ENCODE data around the gene PRRC1. TPM values are rescaled to one million over a fixed set of nuclear protein-coding genes. Genes with fewer than 3 reads are reported as not detected.

Gene PRRC1
- total and polyA plus RNA-seq, 9 of the 15 experiments (the other 6 are each of a cell fraction or from before 2014, with no cell fraction given), result 23.4 to 68.7 (median 43.9) TPM

DNA sequence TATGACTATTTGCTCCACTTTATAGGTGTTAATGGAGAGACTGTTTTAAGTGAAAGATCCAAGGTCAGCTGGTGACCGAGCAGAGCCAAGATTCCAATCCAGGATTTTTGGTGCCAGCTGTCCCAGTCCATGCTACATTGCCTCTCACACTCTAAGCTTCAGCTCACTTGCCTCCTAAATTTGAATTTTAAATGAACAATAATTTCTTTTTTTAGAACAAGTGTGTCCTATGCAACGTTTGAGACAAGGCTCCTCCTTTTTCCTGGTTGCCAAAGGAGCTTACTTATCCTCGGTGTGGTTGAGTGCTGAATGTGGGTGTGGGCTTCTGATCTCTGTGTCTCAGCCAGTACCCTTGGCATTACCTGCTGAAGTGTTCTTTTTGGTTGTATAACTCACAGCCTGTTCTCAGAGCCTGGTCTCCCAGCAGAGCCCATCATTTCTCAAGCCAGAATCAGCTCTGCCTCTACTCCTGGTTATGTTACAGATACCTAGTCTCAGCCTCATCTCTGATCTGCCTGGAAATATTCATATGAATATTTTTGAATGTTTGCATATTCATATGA, 4.0 kb upstream of the PRRC1 start:
- ChIA-PET POLR2A (no interaction called here), CTCF (ENCODE audit: low intra/inter-chr PET ratio) (no interaction called here)
- no peaks in the 10 kb centered on the region for H3K9me1 ChIP-seq (ENCODE audit: control insufficient read depth, insufficient read depth, low read length)
- H3K79me2 ChIP-seq (ENCODE audit: control insufficient read depth, insufficient read depth, low read length), result peaks cover 11% of the 10 kb centered on the region
- H4K20me1 ChIP-seq (replicated peaks; ENCODE audit: control insufficient read depth, insufficient read depth, low read length), result no peaks in the 10 kb centered on the region
- FAIRE-seq (no peak), DNase-seq (ENCODE audit: extremely low read depth in 1 of 4, low spot score in 3 of 4) (no peak), ATAC-seq (no peak)
- H3K27ac ChIP-seq (ENCODE audit: extremely low read depth, low read depth, low read length), result no peak overlapping the region
- BruUV-seq (replicated peaks), result no TSS peak
- intact Hi-C loops (cut with micrococcal nuclease) (no loop called here), in situ Hi-C loops (cut with MboI) (no loop called here)
- H3K4me3 ChIP-seq, result no peak overlapping the region
- no peaks in the 10 kb centered on the region for H3K9me3 ChIP-seq (replicated peaks; ENCODE audit: control insufficient read depth, insufficient read depth, low read depth, low read length)
- no peak overlapping the region for H2AFZ ChIP-seq (ENCODE audit: low read depth, low read length)
- H3K27me3 ChIP-seq (ENCODE audit: control insufficient read depth in 2 of 2, insufficient read depth in 2 of 2, low read length in 2 of 2), result peaks cover 0 to 5% of the 10 kb centered on the region in 2 experiments; a peak in 2 of 5 replicates
- H3K4me2 ChIP-seq (ENCODE audit: insufficient read depth, low read length), result no peak overlapping the region
- WGBS (ENCODE audit: insufficient coverage, low coverage, missing lambda C conversion rate), result 1% methylated on average over 3 of the region's 3 CpGs
- no peak overlapping the region for H3K9ac ChIP-seq (ENCODE audit: insufficient read depth in 1 of 2, low read depth in 2 of 2, low read length in 2 of 2)
- TF ChIP-seq BACH1 (tag; IDR thresholded peaks at IDR 0.05) (no peak), ZFPM2 (CRISPR knock-in tag; IDR thresholded peaks at IDR 0.05) (no peak), ZNF431 (CRISPR knock-in tag; IDR thresholded peaks at IDR 0.05) (no peak), BRD9 (IDR thresholded peaks at IDR 0.05; ENCODE audit: low read depth, partially characterized antibody) (no peak)
- peaks cover 3 to 9% of the 10 kb centered on the region in 2 experiments; a peak in 4 of 5 replicates for H3K4me1 ChIP-seq (replicated peaks in 1 of 2; ENCODE audit: control insufficient read depth in 2 of 2, insufficient read depth in 2 of 2, low read length in 2 of 2)
- no peaks in the 10 kb centered on the region for H3K36me3 ChIP-seq (ENCODE audit: control insufficient read depth, insufficient read depth, low read length)

DNA sequence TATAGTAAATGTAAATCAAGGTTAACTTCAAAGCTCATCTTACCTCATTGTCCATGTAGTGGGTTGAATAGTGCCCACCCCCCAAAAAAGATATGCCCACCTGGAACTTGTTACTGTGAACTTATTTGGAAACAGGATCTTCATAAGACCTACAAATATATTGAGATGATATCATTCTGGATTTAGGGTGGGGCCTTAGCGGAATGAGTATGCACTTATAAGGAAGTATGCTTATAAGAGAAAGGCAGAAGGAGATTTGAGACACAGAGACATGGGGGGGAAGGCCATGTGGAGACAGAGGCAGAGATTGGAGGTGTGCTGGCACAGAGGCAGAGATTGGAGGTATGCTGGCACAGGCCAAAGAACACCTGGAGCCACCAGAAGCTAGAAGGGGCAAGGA, 2.6 kb upstream of the PRRC1 start:
- no peak for DNase-seq (ENCODE audit: extremely low read depth in 1 of 4, low spot score in 3 of 4)
- BruUV-seq (replicated peaks), result no TSS peak
- ATAC-seq, result no peak
- Histone ChIP-seq H3K79me2 (ENCODE audit: control insufficient read depth, insufficient read depth, low read length) (peaks cover 24% of the 10 kb centered on the region), H3K36me3 (ENCODE audit: control insufficient read depth, insufficient read depth, low read length) (peaks cover 8% of the 10 kb centered on the region; the same call in 2 of the 3 replicates), H3K4me2 (ENCODE audit: insufficient read depth, low read length) (no peak overlapping the region), H3K9me1 (ENCODE audit: control insufficient read depth, insufficient read depth, low read length) (no peaks in the 10 kb centered on the region), H3K9ac (ENCODE audit: insufficient read depth in 1 of 2, low read depth in 2 of 2, low read length in 2 of 2) (no peak overlapping the region), H3K27me3 (ENCODE audit: control insufficient read depth in 2 of 2, insufficient read depth in 2 of 2, low read length in 2 of 2) (peaks cover 0 to 5% of the 10 kb centered on the region in 2 experiments; a peak in 2 of 5 replicates), H3K27ac (ENCODE audit: extremely low read depth, low read depth, low read length) (no peak overlapping the region), H2AFZ (ENCODE audit: low read depth, low read length) (no peak overlapping the region), H3K4me1 (replicated peaks in 1 of 2; ENCODE audit: control insufficient read depth in 2 of 2, insufficient read depth in 2 of 2, low read length in 2 of 2) (peaks cover 9 to 10% of the 10 kb centered on the region in 2 experiments; a peak in 4 of 5 replicates), H3K4me3 (no peak overlapping the region), H3K9me3 (replicated peaks; ENCODE audit: control insufficient read depth, insufficient read depth, low read depth, low read length) (no peaks in the 10 kb centered on the region), H4K20me1 (replicated peaks; ENCODE audit: control insufficient read depth, insufficient read depth, low read length) (no peaks in the 10 kb centered on the region)
- CTCF ChIA-PET (ENCODE audit: low intra/inter-chr PET ratio), result no interaction called here
- intact Hi-C loops (cut with micrococcal nuclease), result no loop called here
- FAIRE-seq, result no peak
- WGBS (ENCODE audit: insufficient coverage, low coverage, missing lambda C conversion rate), result 33% methylated on average over 1 of the region's 1 CpG
- in situ Hi-C loops (cut with MboI), result no loop called here
- POLR2A ChIA-PET, result interaction anchor here (0.6 kb wide), 1 partner anchor 475 kb away, joined by 3 read pairs; no protein-coding TSS in a partner anchor
- TF ChIP-seq, protein P1, sequence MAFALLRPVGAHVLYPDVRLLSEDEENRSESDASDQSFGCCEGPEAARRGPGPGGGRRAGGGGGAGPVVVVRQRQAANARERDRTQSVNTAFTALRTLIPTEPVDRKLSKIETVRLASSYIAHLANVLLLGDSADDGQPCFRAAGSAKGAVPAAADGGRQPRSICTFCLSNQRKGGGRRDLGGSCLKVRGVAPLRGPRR (CRISPR knock-in tag; IDR thresholded peaks at IDR 0.05), result no peak
- TF ChIP-seq GATA2 (CRISPR knock-in tag; IDR thresholded peaks at IDR 0.05), result no peak
- TF ChIP-seq, protein P2, sequence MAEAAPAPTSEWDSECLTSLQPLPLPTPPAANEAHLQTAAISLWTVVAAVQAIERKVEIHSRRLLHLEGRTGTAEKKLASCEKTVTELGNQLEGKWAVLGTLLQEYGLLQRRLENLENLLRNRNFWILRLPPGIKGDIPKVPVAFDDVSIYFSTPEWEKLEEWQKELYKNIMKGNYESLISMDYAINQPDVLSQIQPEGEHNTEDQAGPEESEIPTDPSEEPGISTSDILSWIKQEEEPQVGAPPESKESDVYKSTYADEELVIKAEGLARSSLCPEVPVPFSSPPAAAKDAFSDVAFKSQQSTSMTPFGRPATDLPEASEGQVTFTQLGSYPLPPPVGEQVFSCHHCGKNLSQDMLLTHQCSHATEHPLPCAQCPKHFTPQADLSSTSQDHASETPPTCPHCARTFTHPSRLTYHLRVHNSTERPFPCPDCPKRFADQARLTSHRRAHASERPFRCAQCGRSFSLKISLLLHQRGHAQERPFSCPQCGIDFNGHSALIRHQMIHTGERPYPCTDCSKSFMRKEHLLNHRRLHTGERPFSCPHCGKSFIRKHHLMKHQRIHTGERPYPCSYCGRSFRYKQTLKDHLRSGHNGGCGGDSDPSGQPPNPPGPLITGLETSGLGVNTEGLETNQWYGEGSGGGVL (CRISPR knock-in tag; IDR thresholded peaks at IDR 0.05), result no peak
- TF ChIP-seq, protein P3, sequence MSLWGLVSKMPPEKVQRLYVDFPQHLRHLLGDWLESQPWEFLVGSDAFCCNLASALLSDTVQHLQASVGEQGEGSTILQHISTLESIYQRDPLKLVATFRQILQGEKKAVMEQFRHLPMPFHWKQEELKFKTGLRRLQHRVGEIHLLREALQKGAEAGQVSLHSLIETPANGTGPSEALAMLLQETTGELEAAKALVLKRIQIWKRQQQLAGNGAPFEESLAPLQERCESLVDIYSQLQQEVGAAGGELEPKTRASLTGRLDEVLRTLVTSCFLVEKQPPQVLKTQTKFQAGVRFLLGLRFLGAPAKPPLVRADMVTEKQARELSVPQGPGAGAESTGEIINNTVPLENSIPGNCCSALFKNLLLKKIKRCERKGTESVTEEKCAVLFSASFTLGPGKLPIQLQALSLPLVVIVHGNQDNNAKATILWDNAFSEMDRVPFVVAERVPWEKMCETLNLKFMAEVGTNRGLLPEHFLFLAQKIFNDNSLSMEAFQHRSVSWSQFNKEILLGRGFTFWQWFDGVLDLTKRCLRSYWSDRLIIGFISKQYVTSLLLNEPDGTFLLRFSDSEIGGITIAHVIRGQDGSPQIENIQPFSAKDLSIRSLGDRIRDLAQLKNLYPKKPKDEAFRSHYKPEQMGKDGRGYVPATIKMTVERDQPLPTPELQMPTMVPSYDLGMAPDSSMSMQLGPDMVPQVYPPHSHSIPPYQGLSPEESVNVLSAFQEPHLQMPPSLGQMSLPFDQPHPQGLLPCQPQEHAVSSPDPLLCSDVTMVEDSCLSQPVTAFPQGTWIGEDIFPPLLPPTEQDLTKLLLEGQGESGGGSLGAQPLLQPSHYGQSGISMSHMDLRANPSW (CRISPR knock-in tag; IDR thresholded peaks at IDR 0.05), result no peak
- TF ChIP-seq TAL1 (IDR thresholded peaks at IDR 0.05), result no peak
- TF ChIP-seq MXI1 (IDR thresholded peaks at IDR 0.05; ENCODE audit: low read depth, low read length), result no peak
- TF ChIP-seq GTF2E2 (tag; IDR thresholded peaks at IDR 0.05), result no peak
- no peak for TF ChIP-seq ZFP30 (CRISPR knock-in tag; IDR thresholded peaks at IDR 0.05; ENCODE audit: borderline replicate concordance)

Measured in K562 (cell line).